ENCODE data around the gene EPHA10. TPM values are rescaled to one million over a fixed set of nuclear protein-coding genes. Genes with fewer than 3 reads are reported as not detected.

The EPHA10 gene
- total RNA-seq, 2 experiments from 2014 or later, result not detected

Other genes starting within 250 kb of the EPHA10 start
- 10 to 100 TPM; 24.1 to 27.7 TPM for gene SNIP1, start 210.8 kb downstream of the EPHA10 start, total RNA-seq
- not detected for gene DNALI1, start 208.2 kb downstream of the EPHA10 start, total RNA-seq
- gene GNL2, start 169.2 kb downstream of the EPHA10 start, total RNA-seq, result 10 to 100 TPM; 50.8 to 54.4 TPM
- not detected for gene RSPO1, start 130.2 kb downstream of the EPHA10 start, total RNA-seq
- 100 to 1,000 TPM in 1 of 2 experiments, 10 to 100 TPM in 1; 97.3 to 102 TPM for gene CDCA8, start 72.6 kb downstream of the EPHA10 start, total RNA-seq
- 1 to 10 TPM; 1.2 to 2.5 TPM for gene MANEAL, start 28.7 kb upstream of the EPHA10 start, total RNA-seq
- 10 to 100 TPM; 19.1 to 22.2 TPM for gene C1orf122, start 42.7 kb upstream of the EPHA10 start, total RNA-seq
- gene YRDC, start 43.1 kb upstream of the EPHA10 start, total RNA-seq, result 10 to 100 TPM; 17.1 to 17.3 TPM
- 10 to 100 TPM; 22.4 to 27.7 TPM for gene MTF1, start 94.5 kb upstream of the EPHA10 start, total RNA-seq
- gene INPP5B, start 181.9 kb upstream of the EPHA10 start, total RNA-seq, result 10 to 100 TPM; 40.2 to 41.1 TPM
- gene SF3A3, start 224.9 kb upstream of the EPHA10 start, total RNA-seq, result 10 to 100 TPM; 86.3 to 98.0 TPM
- 10 to 100 TPM; 12.4 to 13.5 TPM for gene FHL3, start 240.4 kb upstream of the EPHA10 start, total RNA-seq
- gene UTP11, start 247.6 kb upstream of the EPHA10 start, total RNA-seq, result 10 to 100 TPM; 39.0 to 39.5 TPM

Measured in activated CD8-positive, alpha-beta T cell treated with anti-CD3 and anti-CD28 coated beads, Interleukin-2, amount 10 ng/mL, durations not matched to agents 7 days and 5 days (primary cell).